GM19467 (cell line): ENCODE measurements around the gene EXOSC5.
"Not testable (repeated sequence)": the region's sequence is repeated elsewhere in the genome, so short reads cannot be mapped to it uniquely, and the experiment has no call there.

Source experiments
- ATAC-seq: cut with Tn5 transposase; IDR thresholded peaks from one replicate; pipeline ENCODE4 v1.9.1; 2021; ENCODE audit warnings: mild to moderate bottlenecking, moderate library complexity; ENCODE audit not compliant: unreplicated experiment

EXOSC5 gene

DNA sequence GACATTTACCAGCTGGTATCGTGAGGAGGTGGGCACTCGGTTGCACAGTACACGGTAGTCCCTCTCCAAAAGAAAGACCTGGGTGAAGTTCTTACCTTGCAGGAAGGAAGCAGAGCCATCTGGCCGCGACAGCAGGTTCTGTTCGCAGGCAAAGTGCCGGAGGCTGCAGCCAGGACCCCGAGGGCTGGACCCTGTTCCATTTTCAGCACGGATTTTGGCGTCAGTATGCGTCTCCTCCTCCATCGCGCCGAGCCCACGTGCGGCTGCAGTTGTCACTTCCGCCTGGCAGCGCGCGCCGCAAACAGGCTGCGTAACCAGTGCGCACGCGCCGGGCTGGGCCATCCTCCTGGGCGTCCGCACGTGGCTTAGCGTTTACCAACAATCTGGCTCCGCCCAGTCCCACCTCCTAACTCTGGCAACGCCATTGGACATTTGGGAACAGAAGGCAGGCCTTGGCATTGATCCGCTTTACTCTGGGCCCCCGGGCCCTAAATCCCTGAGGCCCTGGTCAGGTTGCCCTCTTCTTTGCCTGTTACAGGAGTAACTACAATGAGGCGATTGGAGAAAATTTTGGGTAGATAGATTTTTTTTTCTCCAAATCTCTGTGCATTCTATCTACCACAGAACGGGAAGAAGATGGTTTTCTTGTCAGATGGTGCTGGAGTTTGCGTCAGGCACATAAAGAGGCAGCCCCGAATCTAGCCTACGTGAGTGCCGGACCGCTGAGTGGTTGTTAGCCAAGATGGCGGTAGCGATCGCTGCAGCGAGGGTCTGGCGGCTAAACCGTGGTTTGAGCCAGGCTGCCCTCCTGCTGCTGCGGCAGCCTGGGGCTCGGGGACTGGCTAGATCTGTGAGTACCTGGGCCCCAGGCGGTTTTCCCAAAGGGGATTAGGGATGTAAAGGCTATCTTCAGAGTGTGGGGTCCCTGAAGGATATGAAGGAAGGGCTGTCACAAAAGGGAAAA is at the start of gene EXOSC5, which contains the start of gene BCKDHA:
TSS of gene EXOSC5 (minus strand) at position 274 of the 964 bp plus-strand sequence. CDS start at position 243, 31 bp downstream.
TSS of gene BCKDHA (plus strand) at position 733 of the 964 bp plus-strand sequence. CDS start at position 743, 10 bp downstream.
- peak; percentile 90 for ATAC-seq

DNA sequence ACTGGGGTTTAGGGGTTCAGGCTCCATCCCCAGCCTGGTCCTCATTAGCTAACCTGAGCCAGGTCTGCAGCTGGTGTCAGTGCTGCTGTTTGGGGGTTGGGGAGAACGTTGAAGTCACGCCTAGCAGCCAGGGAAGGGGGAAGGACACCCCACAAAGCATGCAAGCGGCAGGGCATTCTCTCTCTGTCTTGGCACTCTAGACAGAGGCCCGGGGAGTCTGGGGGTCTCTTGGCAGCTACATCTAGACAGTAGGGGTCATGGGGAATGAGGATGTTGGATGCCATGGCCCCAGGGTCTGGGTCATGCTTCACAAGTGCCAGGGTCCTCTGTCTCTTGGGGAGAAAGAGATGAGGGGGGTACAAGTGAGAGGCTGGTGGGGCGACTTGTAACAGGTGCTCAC is 48.4 kb upstream of the EXOSC5 start:
- no peak for ATAC-seq

DNA sequence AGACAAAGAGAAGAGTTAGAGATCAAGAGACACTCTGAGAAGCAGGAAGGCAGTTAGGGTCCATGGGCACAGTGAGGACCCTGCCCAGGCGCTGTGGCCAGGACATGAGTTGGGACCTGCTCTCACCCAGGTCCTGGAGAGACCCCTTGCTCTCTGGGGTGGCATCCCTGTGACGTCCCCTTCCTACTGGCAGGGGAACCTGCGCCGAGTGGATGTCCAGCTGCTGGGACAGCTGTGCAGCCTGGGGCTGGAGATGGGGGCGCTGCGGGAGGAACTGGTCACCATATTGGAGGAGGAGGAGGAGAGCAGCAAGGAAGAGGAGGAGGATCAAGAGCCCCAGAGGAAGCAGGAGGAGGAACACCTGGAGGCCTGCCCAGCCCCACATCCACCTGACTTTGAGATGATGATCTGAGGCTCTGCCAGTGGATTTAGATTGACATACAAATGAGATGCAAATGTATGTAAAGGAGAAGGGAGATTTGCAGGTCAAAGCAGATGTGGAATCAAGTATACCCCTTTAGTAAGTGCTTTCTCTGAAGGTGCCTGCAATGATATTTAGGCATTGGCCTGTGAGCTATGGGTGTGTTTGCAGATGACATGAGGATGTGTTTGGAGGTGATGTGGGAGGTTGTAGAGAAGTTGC is 46.8 kb upstream of the EXOSC5 start:
- ATAC-seq: no peak

DNA sequence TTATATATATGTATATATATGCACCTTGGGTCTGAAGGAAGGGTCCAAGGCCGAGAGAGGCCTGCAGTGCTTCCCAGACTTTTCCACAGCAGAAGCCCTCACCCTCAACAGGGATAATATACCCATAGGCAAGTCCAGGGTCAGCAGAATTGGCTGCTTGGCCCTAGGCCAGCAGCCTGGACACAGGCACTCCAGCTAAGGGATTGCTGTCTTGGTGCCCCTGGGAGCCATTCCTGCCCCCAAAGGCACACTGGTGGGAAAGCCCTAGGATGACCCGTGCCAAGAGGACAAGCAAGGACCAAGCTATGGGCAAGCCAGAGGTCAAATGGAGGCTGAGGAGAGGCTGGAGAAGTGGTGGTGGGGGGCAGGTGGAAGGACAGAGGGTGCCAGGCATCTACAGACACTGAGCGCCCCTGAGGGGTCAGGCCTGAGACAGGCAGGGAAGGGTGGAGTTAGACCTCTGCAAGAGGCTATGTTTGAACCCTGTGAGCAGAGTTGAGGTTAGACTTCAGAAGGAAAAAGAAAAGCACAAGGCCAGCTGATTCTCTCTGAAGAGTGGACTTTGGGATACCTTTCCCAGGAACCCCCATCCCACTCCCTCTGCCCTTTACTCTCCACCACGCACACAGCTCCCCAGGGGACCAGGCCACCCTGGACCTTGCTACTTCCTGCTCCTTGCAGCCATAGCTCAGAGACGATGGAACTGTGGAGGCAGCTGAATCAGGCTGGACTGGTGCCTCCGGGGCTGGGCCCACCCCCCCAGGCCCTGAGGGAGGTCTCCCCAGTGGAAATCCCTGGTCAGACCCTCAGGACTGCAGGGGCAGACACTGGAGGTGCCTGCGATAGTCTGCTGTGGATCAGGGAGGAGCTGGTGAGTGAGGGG is 45.6 kb upstream of the EXOSC5 start, which contains the start of gene ERICH4:
TSS of gene ERICH4 (plus strand) at position 684 of the 883 bp plus-strand sequence. CDS start at position 698, 14 bp downstream.
- no peak for ATAC-seq

DNA sequence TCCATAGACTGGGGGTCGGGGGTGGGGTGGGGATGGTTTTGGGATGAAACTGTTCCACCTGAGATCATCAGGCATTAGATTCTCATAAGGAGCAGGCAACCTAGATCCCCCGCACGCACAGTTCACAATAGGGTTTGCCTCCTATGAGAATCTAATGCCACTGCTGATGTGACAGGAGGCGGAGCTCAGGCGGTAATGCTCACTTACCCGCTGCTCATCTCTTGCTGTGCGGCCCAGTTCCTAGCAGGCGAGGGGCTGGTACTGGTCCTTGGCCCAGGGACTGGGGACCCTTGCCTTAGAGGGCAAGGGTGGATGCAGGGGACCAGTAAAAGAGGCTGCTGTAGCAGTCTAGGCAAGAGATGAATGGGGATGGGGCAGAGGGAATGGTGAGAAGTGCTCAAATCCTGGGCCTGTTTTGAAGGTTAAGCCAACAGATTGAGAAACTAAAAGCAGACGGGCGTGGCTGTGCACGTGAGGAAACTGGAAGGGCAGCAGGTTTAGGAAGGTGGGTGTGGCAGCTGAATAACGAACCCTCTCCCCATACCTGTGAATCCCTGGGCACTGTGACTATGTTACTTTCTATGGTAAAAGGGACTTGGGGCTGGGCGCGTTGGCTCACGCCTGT is 44.3 kb upstream of the EXOSC5 start:
- ATAC-seq: no peak

- peak; percentile 79 for ATAC-seq
These were observed 42.5 kb upstream of the EXOSC5 start, which contains the start of gene DMAC2 for GRCh38 chr19:41439441-41440222. Gene DMAC2 (minus strand): TSS chr19:41439912. CDS start chr19:41439899, 13 bp downstream.

DNA sequence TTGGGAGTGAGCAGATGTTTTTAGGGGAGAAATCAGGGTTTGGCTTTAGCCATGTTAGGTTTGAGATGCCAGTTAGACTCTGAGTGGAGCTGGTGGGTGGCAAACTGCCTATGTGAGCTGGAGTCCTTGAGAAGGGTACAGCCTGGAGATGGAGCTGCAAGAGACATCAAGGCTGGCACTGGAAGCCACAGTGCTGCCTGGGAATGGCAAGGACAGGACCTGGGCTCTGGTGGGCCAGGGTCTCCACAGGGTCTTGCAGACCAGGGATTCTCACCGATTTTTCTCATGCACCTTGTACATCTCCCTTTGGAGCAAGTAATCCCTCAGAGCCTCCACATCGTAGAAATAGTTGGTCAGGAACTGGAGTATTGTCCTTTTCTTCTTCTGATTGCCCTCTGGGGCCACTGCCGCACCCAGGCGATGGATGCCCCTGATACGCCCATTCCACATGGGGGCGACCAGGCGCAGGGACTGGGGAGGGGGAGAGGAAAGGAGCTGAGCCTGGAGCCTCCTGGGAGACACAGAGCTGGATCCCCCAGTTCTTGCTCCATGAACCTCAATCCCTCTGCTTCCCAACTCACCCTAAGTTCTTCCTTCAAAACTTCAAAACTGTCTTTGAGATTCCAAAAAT is 40.9 kb upstream of the EXOSC5 start:
- no peak for ATAC-seq

GRCh38 chr19:41436674-41436951 is 39.5 kb upstream of the EXOSC5 start:
- ATAC-seq: no peak

GRCh38 chr19:41435936-41436673 is 38.9 kb upstream of the EXOSC5 start:
- no peak for ATAC-seq

- not testable (repeated sequence) for ATAC-seq
These were observed 38.2 kb upstream of the EXOSC5 start for GRCh38 chr19:41435376-41435775.

GRCh38 chr19:41434450-41434849 is 37.3 kb upstream of the EXOSC5 start:
- no peak for ATAC-seq

DNA sequence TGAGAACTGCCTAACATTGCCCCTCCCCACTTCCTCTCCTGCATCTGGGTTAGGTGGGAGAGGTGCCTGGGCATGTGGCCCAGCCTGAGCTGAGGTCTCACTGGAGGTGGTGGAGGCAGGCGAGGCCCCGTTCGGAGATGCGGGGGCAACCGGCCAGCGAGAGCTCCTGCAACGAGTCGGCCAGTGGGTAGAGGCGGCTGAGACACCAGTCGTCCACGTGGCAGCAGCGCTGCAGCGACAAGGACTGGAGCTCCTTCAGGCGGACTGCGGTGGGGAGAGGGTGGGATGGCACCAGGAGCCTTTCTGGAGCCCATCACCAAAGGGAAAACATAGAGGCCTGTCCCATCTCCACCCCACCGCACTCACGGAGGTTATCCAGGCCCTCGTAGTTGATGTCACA is 36.0 kb upstream of the EXOSC5 start:
- ATAC-seq: no peak

GRCh38 chr19:41431426-41432386 is 34.5 kb upstream of the EXOSC5 start:
- ATAC-seq: no peak

DNA sequence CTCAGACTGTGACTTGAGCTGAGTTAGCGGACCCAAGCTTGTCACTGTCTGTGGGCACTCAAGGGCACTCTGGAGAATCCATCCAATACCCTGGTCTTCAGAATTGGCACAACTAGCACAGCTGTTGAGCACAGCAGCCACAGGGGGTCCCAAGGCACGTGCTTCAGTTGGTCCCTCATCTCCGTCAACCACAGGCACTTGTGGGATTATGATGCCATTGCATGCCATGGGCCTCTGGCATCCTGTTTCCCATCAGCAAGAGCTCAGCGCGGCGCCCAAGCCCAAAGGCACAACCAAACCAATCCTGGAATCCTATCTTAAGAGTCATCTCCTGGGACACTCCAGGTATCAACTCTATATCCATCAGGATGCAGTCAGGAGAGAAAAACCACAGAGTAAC is 33.8 kb upstream of the EXOSC5 start:
- no peak for ATAC-seq

- no peak for ATAC-seq
These were observed 31.3 kb upstream of the EXOSC5 start for GRCh38 chr19:41428481-41428859.

DNA sequence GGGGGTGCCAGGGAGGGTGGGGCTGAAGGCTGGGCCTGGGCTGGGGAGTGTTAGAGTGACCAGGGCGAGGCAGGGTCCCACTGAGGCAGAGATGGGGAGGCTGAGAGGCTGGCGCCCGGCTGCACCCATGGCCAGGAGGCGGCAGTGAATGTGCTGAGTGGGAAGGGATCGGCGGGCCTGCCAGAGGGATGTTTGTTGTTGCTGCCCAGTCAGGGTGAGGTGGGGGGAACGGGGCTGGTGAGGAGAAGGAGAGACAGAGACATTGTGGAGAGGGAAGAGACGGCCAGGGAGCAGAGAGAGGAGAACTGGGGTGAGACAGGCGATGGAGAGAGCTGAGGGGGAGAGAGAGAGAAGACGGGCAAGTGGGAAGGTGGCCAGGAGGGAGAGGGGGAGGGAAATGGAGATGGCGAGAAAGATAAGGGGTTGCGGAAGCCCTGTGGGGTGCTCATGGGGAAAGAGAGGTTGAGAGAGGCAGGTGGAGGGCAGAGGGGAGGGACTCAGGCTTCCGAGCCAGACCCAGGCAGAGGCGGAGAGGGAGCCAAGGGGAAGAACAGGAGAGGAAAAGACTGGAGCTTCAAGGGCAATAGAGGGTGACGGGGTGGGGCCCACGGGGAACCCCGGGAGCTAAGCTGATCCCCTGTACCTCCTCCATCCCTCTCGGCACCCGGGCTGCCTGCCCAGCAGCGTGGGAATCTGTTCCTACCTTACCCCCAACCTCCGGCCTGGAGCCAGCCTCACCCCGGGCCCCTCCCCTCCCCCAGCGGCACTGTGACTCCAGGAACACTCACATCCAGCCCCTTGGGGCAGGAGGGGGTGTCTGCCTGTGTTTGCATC is 30.7 kb upstream of the EXOSC5 start:
- no peak for ATAC-seq
